Osteoblast (primary cell): ENCODE data around the gene GALNT16. TPM values are rescaled to one million over a fixed set of nuclear protein-coding genes. Genes with fewer than 3 reads are reported as not detected.

ENCODE experiments used
- DNase-seq: peaks from one replicate; pipeline ENCODE4 v3.0.0; 2011; ENCODE audit warnings: low spot score, mixed read lengths; ENCODE audit not compliant: insufficient read length; ENCODE audit errors: missing footprints
- H2AFZ ChIP-seq: 2 replicates; pipeline ENCODE4 v1.6.0; 2011; ENCODE audit warnings: mild to moderate bottlenecking, low read length
- H3K27ac ChIP-seq: 2 replicates; pipeline ENCODE4 v1.5.1; 2011; ENCODE audit warnings: mild to moderate bottlenecking, low read depth, low read length, moderate library complexity
- H3K27me3 ChIP-seq: 2 replicates; pipeline ENCODE4 v1.6.0; 2012; ENCODE audit warnings: mild to moderate bottlenecking, control low read depth, inconsistent platforms, low read length, moderate library complexity; ENCODE audit not compliant: insufficient read depth
- H3K36me3 ChIP-seq: 2 replicates; pipeline ENCODE4 v1.5.1; 2011; ENCODE audit warnings: mild to moderate bottlenecking, low read length, control low read depth, moderate library complexity; ENCODE audit not compliant: insufficient read depth
- H3K4me1 ChIP-seq: 2 replicates; pipeline ENCODE4 v1.5.1; 2011; ENCODE audit warnings: mild to moderate bottlenecking, low read length, control low read depth, moderate library complexity; ENCODE audit not compliant: insufficient read depth
- H3K4me2 ChIP-seq: 2 replicates; pipeline ENCODE4 v1.6.0; 2011; ENCODE audit warnings: mild to moderate bottlenecking, low read length; ENCODE audit not compliant: insufficient read depth
- H3K4me3 ChIP-seq: fragments of 200-600 bp; sonication (generic); 3 replicates; pipeline ENCODE4 v1.5.1; 2012; ENCODE audit warnings: mild to moderate bottlenecking, low read length, inconsistent platforms; ENCODE audit not compliant: insufficient read depth
- H3K79me2 ChIP-seq: 2 replicates; pipeline ENCODE4 v1.6.0; 2012; ENCODE audit warnings: mild to moderate bottlenecking, low read length, control low read depth, inconsistent platforms; ENCODE audit not compliant: insufficient read depth
- H3K9me3 ChIP-seq: 2 replicates; pipeline ENCODE4 v1.5.1; 2011; ENCODE audit warnings: low read depth, low read length, control low read depth
- H4K20me1 ChIP-seq: 2 replicates; pipeline ENCODE4 v1.6.0; 2012; ENCODE audit warnings: mild to moderate bottlenecking, low read length, control low read depth; ENCODE audit not compliant: insufficient read depth
- total RNA-seq: library from RNA; depleted of rRNA; stranded (reverse); fragments of >200 nt; gene quantifications from 2 replicates; pipeline ENCODE4 v1.2.3, GENCODE V29; 2012
- TF ChIP-seq, protein P1 (sequence below): IDR thresholded peaks from 2 replicates; pipeline ENCODE4 v1.5.1; 2011; ENCODE audit warnings: mild to moderate bottlenecking, low read depth, low read length, moderate library complexity; ENCODE audit errors: extremely low read depth

GALNT16 gene
- total RNA-seq, 1 donor, result 4.0 TPM

DNA sequence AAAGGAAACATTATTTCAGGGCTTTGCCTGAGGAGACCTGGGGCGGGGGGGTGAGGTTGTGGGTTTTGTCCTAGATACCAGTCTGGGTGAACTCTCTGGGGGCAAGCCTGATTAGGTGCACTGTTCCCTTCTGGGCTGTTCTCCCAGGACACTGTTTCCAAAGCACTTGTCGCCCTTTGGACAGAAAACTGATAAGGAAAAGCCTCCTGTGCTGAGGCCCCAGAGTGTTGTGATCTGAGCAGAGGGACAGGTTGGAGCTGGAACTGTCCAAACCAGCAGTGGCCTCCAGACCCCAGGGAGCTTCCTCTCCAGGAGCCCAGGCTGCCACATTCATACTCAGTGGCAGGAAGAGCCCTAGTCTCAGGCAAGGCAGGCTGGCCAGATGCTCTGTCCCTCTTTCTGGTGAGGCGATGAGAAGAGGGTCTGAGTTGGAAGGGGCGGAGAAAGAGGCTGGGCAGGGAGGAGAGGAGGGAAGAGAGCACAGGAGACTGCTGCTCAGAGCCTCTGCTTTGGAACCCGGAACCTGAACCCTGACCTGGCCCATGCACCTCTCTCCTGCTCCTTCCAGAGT, 1.9 kb downstream of the GALNT16 start:
- H3K4me2 ChIP-seq, result peak overlapping the region; percentile 85
- H3K27me3 ChIP-seq, result peaks cover 39% of the 10 kb centered on the region
- H3K27ac ChIP-seq, result no peak overlapping the region
- no peak for DNase-seq
- H4K20me1 ChIP-seq, result no peaks in the 10 kb centered on the region
- H3K4me3 ChIP-seq, result no peak overlapping the region
- H3K9me3 ChIP-seq, result no peaks in the 10 kb centered on the region
- no peak overlapping the region for H2AFZ ChIP-seq
- TF ChIP-seq, protein P1, sequence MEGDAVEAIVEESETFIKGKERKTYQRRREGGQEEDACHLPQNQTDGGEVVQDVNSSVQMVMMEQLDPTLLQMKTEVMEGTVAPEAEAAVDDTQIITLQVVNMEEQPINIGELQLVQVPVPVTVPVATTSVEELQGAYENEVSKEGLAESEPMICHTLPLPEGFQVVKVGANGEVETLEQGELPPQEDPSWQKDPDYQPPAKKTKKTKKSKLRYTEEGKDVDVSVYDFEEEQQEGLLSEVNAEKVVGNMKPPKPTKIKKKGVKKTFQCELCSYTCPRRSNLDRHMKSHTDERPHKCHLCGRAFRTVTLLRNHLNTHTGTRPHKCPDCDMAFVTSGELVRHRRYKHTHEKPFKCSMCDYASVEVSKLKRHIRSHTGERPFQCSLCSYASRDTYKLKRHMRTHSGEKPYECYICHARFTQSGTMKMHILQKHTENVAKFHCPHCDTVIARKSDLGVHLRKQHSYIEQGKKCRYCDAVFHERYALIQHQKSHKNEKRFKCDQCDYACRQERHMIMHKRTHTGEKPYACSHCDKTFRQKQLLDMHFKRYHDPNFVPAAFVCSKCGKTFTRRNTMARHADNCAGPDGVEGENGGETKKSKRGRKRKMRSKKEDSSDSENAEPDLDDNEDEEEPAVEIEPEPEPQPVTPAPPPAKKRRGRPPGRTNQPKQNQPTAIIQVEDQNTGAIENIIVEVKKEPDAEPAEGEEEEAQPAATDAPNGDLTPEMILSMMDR, result no peak
- H3K79me2 ChIP-seq, result no peaks in the 10 kb centered on the region
- H3K4me1 ChIP-seq, result peaks cover 32% of the 10 kb centered on the region
- H3K36me3 ChIP-seq, result no peaks in the 10 kb centered on the region

DNA sequence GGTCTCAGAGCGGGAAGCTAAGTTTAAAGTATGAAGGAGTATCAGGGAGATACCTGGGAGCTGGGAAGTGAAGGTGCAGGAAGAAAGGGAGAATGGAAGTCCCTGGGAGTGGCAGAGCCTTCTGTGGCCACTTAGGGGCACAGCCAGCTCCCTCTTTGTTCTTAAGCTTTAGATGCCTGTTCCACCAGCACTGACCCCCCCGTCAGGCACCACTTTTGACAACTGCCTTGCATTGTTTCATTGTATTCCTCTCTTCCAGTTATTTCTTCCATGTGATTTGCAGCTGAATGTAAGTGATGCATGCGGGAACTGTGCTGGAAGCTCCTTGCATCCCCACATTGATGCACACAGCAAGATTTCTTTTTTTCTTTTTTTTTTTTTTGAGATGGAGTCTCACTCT, 2.6 kb downstream of the GALNT16 start:
- Histone ChIP-seq H3K4me1 (peaks cover 34% of the 10 kb centered on the region), H4K20me1 (no peaks in the 10 kb centered on the region), H2AFZ (no peak overlapping the region), H3K27ac (no peak overlapping the region), H3K79me2 (no peaks in the 10 kb centered on the region), H3K4me2 (no peak overlapping the region), H3K9me3 (no peaks in the 10 kb centered on the region), H3K36me3 (no peaks in the 10 kb centered on the region), H3K4me3 (no peak overlapping the region), H3K27me3 (peaks cover 39% of the 10 kb centered on the region)
- no peak for DNase-seq
- TF ChIP-seq, protein P1, result no peak

DNA sequence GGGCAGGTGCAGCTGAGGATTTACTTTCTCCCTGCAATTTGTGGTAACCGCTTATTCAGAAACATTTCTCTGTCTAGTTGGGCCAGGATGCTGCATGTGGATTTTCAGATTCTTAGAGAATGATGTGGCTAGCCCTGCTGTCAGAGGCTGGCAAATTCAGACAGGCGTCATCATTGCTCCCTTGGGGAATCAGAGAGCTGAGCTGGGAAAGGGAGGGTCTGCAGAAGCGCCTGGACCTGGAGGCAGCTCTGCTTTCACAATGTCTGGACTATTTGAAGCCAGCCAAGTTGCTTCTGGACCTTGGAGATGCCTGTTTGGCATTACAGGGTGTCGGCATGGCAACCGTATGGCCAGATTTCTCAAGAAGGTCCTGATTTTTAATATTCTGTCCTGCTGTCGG, 3.4 kb downstream of the GALNT16 start:
- Histone ChIP-seq H3K27me3 (peaks cover 32% of the 10 kb centered on the region), H3K9me3 (no peaks in the 10 kb centered on the region), H3K36me3 (no peaks in the 10 kb centered on the region), H2AFZ (peak overlapping the region; percentile 57), H3K4me2 (peak overlapping the region; percentile 68), H3K4me1 (peaks cover 43% of the 10 kb centered on the region), H3K27ac (peak overlapping the region; percentile 86), H4K20me1 (no peaks in the 10 kb centered on the region), H3K79me2 (no peaks in the 10 kb centered on the region), H3K4me3 (peak overlapping the region; percentile 32)
- TF ChIP-seq, protein P1, result no peak
- DNase-seq, result peak; percentile 100

DNA sequence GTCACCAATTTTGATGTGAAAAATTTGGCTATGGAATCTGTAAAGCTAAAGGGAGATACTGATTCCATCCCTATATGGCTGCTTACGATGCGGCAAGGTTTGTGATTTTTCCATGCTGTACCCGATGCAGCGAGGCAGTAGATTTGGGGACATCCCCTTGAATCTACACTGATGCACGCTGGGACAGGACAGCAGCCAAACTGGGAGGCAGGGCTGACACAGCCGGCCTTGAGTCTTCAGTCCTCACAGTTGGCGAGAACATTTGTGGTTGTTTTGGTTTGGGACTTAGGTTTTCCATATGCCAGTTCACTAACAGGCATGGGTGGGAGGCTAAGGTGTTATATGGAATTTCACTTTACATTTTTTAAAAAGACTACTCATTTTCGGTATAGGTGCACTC, 3.8 kb downstream of the GALNT16 start:
- H4K20me1 ChIP-seq, result no peaks in the 10 kb centered on the region
- TF ChIP-seq, protein P1, result no peak
- no peaks in the 10 kb centered on the region for H3K79me2 ChIP-seq
- H3K4me1 ChIP-seq, result peaks cover 47% of the 10 kb centered on the region
- no peak for DNase-seq
- peak overlapping the region; percentile 57 for H2AFZ ChIP-seq
- H3K9me3 ChIP-seq, result no peaks in the 10 kb centered on the region
- peak overlapping the region; percentile 86 for H3K27ac ChIP-seq
- H3K4me2 ChIP-seq, result peak overlapping the region; percentile 68
- peak overlapping the region; percentile 32 for H3K4me3 ChIP-seq
- H3K27me3 ChIP-seq, result peaks cover 27% of the 10 kb centered on the region
- no peaks in the 10 kb centered on the region for H3K36me3 ChIP-seq
